Fibroblast of lung (primary cell): ENCODE measurements around the gene SLC51B. TPM values are rescaled to one million over a fixed set of nuclear protein-coding genes. Genes with fewer than 3 reads are reported as not detected.

Experiments used
- DNase-seq, 2 donors: peaks; one replicate each; pipeline versions ENCODE4 v3.0.0 to v3.0.0-alpha.2; 2010; ENCODE audit warnings: low read depth in 2 of 2
- H2AFZ ChIP-seq: 2 replicates; pipeline ENCODE4 v1.5.1; 2012; ENCODE audit warnings: low read length, control low read depth, inconsistent platforms
- H3K27ac ChIP-seq: 2 replicates; pipeline ENCODE4 v1.5.1; 2011; ENCODE audit warnings: low read length, control low read depth; ENCODE audit not compliant: insufficient read depth
- H3K27me3 ChIP-seq: 2 replicates; pipeline ENCODE4 v1.5.1; 2011; ENCODE audit warnings: mild to moderate bottlenecking, low read length; ENCODE audit not compliant: control insufficient read depth, insufficient read depth
- H3K36me3 ChIP-seq: 2 replicates; pipeline ENCODE4 v1.5.1; 2011; ENCODE audit warnings: low read length; ENCODE audit not compliant: control insufficient read depth, insufficient read depth
- H3K4me1 ChIP-seq: 2 replicates; pipeline ENCODE4 v1.5.1; 2011; ENCODE audit warnings: low read length; ENCODE audit not compliant: control insufficient read depth, insufficient read depth; ENCODE audit errors: extremely low read depth
- H3K4me2 ChIP-seq: 2 replicates; pipeline ENCODE4 v1.5.1; 2011; ENCODE audit warnings: low read length, control low read depth; ENCODE audit not compliant: insufficient read depth; ENCODE audit errors: extremely low read depth
- H3K4me3 ChIP-seq, 4 experiments: fragments of 200-600 bp in 1 of 4; sonication (generic) in 1 of 4; replicated peaks in 1 of 4; 2 replicates each; pipeline ENCODE4 v1.5.1; 2011 to 2016; ENCODE audit warnings: low read length in 4 of 4, low read depth in 3 of 4, mild to moderate bottlenecking in 3 of 4, control low read depth in 2 of 4, inconsistent platforms in 1 of 4, mixed read lengths in 1 of 4; ENCODE audit not compliant: insufficient read depth in 1 of 4; ENCODE audit errors: control extremely low read depth in 1 of 4
- H3K79me2 ChIP-seq: 2 replicates; pipeline ENCODE4 v1.5.1; 2012; ENCODE audit warnings: mild to moderate bottlenecking, low read length, inconsistent platforms; ENCODE audit not compliant: control insufficient read depth, insufficient read depth
- H3K9ac ChIP-seq: 2 replicates; pipeline ENCODE4 v1.5.1; 2011; ENCODE audit warnings: mild to moderate bottlenecking, low read length, control low read depth; ENCODE audit not compliant: insufficient read depth
- H3K9me3 ChIP-seq: 2 replicates; pipeline ENCODE4 v1.5.1; 2012; ENCODE audit warnings: low read depth, low read length; ENCODE audit not compliant: control insufficient read depth, insufficient read depth
- H4K20me1 ChIP-seq: 2 replicates; pipeline ENCODE4 v1.5.1; 2011; ENCODE audit warnings: low read length; ENCODE audit not compliant: control insufficient read depth, insufficient read depth; ENCODE audit errors: extremely low read depth
- EZH2 ChIP-seq: IDR thresholded peaks from 2 replicates; pipeline ENCODE4 v1.5.1; 2012; ENCODE audit warnings: low read length, control low read depth, mild to moderate bottlenecking; ENCODE audit errors: missing control alignments
- polyA plus RNA-seq, 2 donors: library from polyadenylated mRNA; depleted of rRNA in 1 of 2; stranded (reverse) in 1 of 2; unstranded in 1 of 2; fragments of >200 nt; gene quantifications; 2 replicates each; pipeline ENCODE4 v1.2.1, GENCODE V29; 2011 to 2012; ENCODE audit warnings: missing spikeins in 1 of 2
- total RNA-seq: library from RNA; depleted of rRNA; stranded (reverse); fragments of >200 nt; gene quantifications from 2 replicates; pipeline ENCODE4 v1.2.1, GENCODE V29; 2014
- TF ChIP-seq, protein P1 (sequence below), 2 donors: IDR thresholded peaks in 1 of 2; conservative IDR thresholded peaks in 1 of 2; 1 replicate in 1 of 2; 2 replicates in 1 of 2; pipeline ENCODE4 v1.5.1; 2011 to 2012; ENCODE audit warnings: low read length in 2 of 2, control low read depth in 1 of 2, inconsistent platforms in 1 of 2, low read depth in 1 of 2, mild to moderate bottlenecking in 1 of 2

SLC51B gene
- total and polyA plus RNA-seq, 2 donors (not counting 1 experiment from before 2014, with no cell fraction given), result 0.66 to 0.98 TPM

DNA sequence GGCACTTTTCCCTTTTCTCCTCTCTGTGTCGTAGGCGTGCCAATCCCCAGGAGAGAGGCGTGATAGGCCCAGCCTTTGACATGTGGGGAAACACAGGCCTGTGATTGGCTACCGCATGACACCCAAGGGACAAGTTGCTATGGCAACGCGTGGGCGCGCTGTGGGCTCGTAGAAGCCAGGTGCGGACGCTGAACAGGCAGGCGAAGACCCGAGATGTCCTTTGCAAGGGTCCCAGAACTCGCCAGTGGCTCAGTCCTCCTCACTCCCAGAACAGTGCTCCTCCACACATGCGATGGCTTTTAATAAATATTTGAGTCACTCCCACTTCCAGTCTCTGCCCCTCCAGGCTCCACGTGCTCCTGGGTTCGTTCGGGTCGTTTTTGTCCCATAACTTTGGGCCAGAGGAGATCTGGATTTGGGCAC, 4.2 kb downstream of the SLC51B start:
- Histone ChIP-seq H3K4me1 (peaks cover 24% of the 10 kb centered on the region), H2AFZ (no peak overlapping the region), H3K9me3 (no peaks in the 10 kb centered on the region), H3K4me2 (no peak overlapping the region), H3K27me3 (no peaks in the 10 kb centered on the region), H3K9ac (no peak overlapping the region), H3K27ac (peak overlapping the region; percentile 13), H3K4me3 (peak overlapping the region in 2 of 4 experiments; percentile 22 to 35), H3K36me3 (no peaks in the 10 kb centered on the region), H4K20me1 (no peaks in the 10 kb centered on the region), H3K79me2 (no peaks in the 10 kb centered on the region)
- peak; percentile 79 to 92 for DNase-seq
- TF ChIP-seq EZH2, result no peak
- TF ChIP-seq, protein P1, sequence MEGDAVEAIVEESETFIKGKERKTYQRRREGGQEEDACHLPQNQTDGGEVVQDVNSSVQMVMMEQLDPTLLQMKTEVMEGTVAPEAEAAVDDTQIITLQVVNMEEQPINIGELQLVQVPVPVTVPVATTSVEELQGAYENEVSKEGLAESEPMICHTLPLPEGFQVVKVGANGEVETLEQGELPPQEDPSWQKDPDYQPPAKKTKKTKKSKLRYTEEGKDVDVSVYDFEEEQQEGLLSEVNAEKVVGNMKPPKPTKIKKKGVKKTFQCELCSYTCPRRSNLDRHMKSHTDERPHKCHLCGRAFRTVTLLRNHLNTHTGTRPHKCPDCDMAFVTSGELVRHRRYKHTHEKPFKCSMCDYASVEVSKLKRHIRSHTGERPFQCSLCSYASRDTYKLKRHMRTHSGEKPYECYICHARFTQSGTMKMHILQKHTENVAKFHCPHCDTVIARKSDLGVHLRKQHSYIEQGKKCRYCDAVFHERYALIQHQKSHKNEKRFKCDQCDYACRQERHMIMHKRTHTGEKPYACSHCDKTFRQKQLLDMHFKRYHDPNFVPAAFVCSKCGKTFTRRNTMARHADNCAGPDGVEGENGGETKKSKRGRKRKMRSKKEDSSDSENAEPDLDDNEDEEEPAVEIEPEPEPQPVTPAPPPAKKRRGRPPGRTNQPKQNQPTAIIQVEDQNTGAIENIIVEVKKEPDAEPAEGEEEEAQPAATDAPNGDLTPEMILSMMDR (conservative IDR thresholded peaks at IDR 0.05 in 1 of 2, IDR thresholded peaks at IDR 0.05 in 1 of 2; ENCODE audit: low read depth in 1 of 2, low read length in 2 of 2), result no peak

DNA sequence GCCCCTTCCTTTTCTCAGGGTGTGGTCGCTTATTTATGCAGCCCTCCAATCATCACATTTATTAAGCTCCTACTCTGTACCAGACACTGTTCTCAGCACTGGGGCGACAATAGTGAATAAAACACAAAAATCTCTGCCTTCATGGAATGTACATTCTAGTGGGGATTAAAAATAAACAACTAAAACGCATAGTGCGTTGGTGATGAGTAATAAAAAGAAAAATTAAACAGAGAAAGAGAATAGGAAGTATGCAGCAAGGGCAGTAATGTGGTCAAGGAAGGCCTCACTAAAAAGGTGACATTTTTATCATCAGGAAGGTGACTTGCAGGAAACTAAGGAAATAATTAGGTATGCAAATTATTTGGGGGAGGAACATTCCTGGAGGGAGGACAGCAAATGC, 5.1 kb downstream of the SLC51B start:
- H3K27me3 ChIP-seq, result no peaks in the 10 kb centered on the region
- H3K79me2 ChIP-seq, result no peaks in the 10 kb centered on the region
- H3K9ac ChIP-seq, result no peak overlapping the region
- TF ChIP-seq EZH2, result no peak
- TF ChIP-seq, protein P1 (conservative IDR thresholded peaks at IDR 0.05 in 1 of 2, IDR thresholded peaks at IDR 0.05 in 1 of 2; ENCODE audit: low read depth in 1 of 2, low read length in 2 of 2), result no peak
- peak; percentile 18 to 41 for DNase-seq
- no peak overlapping the region for H3K4me3 ChIP-seq
- peaks cover 24% of the 10 kb centered on the region for H3K4me1 ChIP-seq
- H4K20me1 ChIP-seq, result no peaks in the 10 kb centered on the region
- no peaks in the 10 kb centered on the region for H3K9me3 ChIP-seq
- H3K4me2 ChIP-seq, result peak overlapping the region; percentile 27
- H3K36me3 ChIP-seq, result peaks cover 2% of the 10 kb centered on the region
- no peak overlapping the region for H2AFZ ChIP-seq
- H3K27ac ChIP-seq, result peak overlapping the region; percentile 13

DNA sequence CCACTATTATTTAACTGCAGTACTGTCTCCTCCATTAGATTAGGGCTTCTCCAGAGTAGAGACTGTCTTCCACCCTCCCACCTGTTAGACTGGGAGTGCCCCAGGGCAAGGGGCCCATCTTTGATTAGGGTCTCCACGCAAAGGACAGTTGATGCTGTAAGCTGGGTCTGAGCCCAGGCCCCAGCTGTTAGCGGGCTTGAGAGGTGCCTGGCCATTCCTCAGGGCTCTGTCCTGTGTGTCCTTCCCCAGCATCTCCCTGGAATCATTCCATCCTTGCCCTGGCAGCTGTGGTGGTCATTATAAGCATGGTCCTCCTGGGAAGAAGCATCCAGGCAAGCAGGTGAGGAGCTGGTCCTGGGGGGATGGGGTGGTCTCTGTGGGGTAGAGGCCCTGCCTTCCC, 6.1 kb downstream of the SLC51B start:
- Histone ChIP-seq H3K79me2 (no peaks in the 10 kb centered on the region), H3K27me3 (no peaks in the 10 kb centered on the region), H3K9me3 (no peaks in the 10 kb centered on the region), H2AFZ (no peak overlapping the region), H3K4me3 (no peak overlapping the region), H3K9ac (no peak overlapping the region), H4K20me1 (no peaks in the 10 kb centered on the region), H3K4me2 (no peak overlapping the region), H3K4me1 (peaks cover 24% of the 10 kb centered on the region), H3K27ac (no peak overlapping the region), H3K36me3 (peaks cover 2% of the 10 kb centered on the region)
- DNase-seq, result no peak
- TF ChIP-seq EZH2, result no peak
- TF ChIP-seq, protein P1 (conservative IDR thresholded peaks at IDR 0.05 in 1 of 2, IDR thresholded peaks at IDR 0.05 in 1 of 2; ENCODE audit: low read depth in 1 of 2, low read length in 2 of 2), result no peak
